ENCODE measurements around the gene ARL17A. TPM values are rescaled to one million over a fixed set of nuclear protein-coding genes. Genes with fewer than 3 reads are reported as not detected.
"Not testable (repeated sequence)": the region's sequence is repeated elsewhere in the genome, so short reads cannot be mapped to it uniquely, and the experiment has no call there.

ARL17A gene
- total RNA-seq, 1 experiment from 2014 or later = 47.7 TPM

- H3K36me3 Mint-ChIP-seq (ENCODE audit: insufficient read depth, unreplicated experiment); H3K27ac Mint-ChIP-seq (ENCODE audit: unreplicated experiment); intact Hi-C loops (cut with micrococcal nuclease; ENCODE audit: unreplicated experiment); CTCF ChIA-PET; H3K27me3 Mint-ChIP-seq (ENCODE audit: unreplicated experiment); BruUV-seq (replicated peaks); DNase-seq; H3K9me3 Mint-ChIP-seq (ENCODE audit: low read depth, unreplicated experiment); H3K4me1 Mint-ChIP-seq (ENCODE audit: low read depth, unreplicated experiment); H3K4me3 Mint-ChIP-seq (ENCODE audit: low read depth, unreplicated experiment): not testable (repeated sequence)
Measured at GRCh38 chr17:46475583-46475982, 103.9 kb downstream of the ARL17A start.

- H3K9me3 Mint-ChIP-seq (ENCODE audit: low read depth, unreplicated experiment); intact Hi-C loops (cut with micrococcal nuclease; ENCODE audit: unreplicated experiment); DNase-seq; H3K4me1 Mint-ChIP-seq (ENCODE audit: low read depth, unreplicated experiment); H3K36me3 Mint-ChIP-seq (ENCODE audit: insufficient read depth, unreplicated experiment); CTCF ChIA-PET; H3K27ac Mint-ChIP-seq (ENCODE audit: unreplicated experiment); H3K27me3 Mint-ChIP-seq (ENCODE audit: unreplicated experiment); BruUV-seq (replicated peaks); H3K4me3 Mint-ChIP-seq (ENCODE audit: low read depth, unreplicated experiment): not testable (repeated sequence)
Measured at GRCh38 chr17:46474489-46474888, 105.0 kb downstream of the ARL17A start.

- H3K9me3 Mint-ChIP-seq (ENCODE audit: low read depth, unreplicated experiment); CTCF ChIA-PET; H3K27ac Mint-ChIP-seq (ENCODE audit: unreplicated experiment); H3K4me3 Mint-ChIP-seq (ENCODE audit: low read depth, unreplicated experiment); intact Hi-C loops (cut with micrococcal nuclease; ENCODE audit: unreplicated experiment); H3K4me1 Mint-ChIP-seq (ENCODE audit: low read depth, unreplicated experiment); H3K27me3 Mint-ChIP-seq (ENCODE audit: unreplicated experiment); H3K36me3 Mint-ChIP-seq (ENCODE audit: insufficient read depth, unreplicated experiment); DNase-seq: not testable (repeated sequence)
- TSS peak; percentile 11 for BruUV-seq (replicated peaks)
Measured at GRCh38 chr17:46467618-46468017, 111.9 kb downstream of the ARL17A start.

Other genes starting within 250 kb of the ARL17A start
- 34.2 and 41.7 TPM in 2 replicates for gene ARL17B, start 217.9 kb downstream of the ARL17A start, total RNA-seq (2022)
- gene LRRC37A2, start 67.2 kb downstream of the ARL17A start, total RNA-seq (2022) = 35.6 and 38.9 TPM in 2 replicates
- gene NSF, start 11.0 kb upstream of the ARL17A start, total RNA-seq (2022) = 79.0 and 89.7 TPM in 2 replicates
- gene WNT3, start 239.0 kb upstream of the ARL17A start, total RNA-seq (2022) = 5.2 and 6.1 TPM in 2 replicates